Left ventricle myocardium inferior (tissue), 1 donor: ENCODE results near the gene RRAGD. TPM values are rescaled to one million over a fixed set of nuclear protein-coding genes. Genes with fewer than 3 reads are reported as not detected.

Experiments used
- DNase-seq: peaks from one replicate; pipeline ENCODE4 v3.0.0-alpha.2; 2020
- H3K27ac ChIP-seq: fragments of 200-600 bp; replicated peaks from 2 replicates; pipeline ENCODE4 v1.8.0; 2021
- H3K27me3 ChIP-seq: fragments of 200-600 bp; 2 replicates; pipeline ENCODE4 v1.8.0; 2021; ENCODE audit warnings: low read depth
- H3K36me3 ChIP-seq: fragments of 200-600 bp; 2 replicates; pipeline ENCODE4 v1.8.0; 2021
- H3K4me1 ChIP-seq: fragments of 200-600 bp; 2 replicates; pipeline ENCODE4 v1.8.0; 2021
- H3K4me3 ChIP-seq: fragments of 200-600 bp; 2 replicates; pipeline ENCODE4 v1.8.0; 2021; ENCODE audit warnings: mild to moderate bottlenecking, moderate library complexity
- H3K9me3 ChIP-seq: fragments of 200-600 bp; replicated peaks from 2 replicates; pipeline ENCODE4 v1.8.0; 2021
- CTCF ChIP-seq: fragments of 200-600 bp; IDR thresholded peaks from 2 replicates; pipeline ENCODE4 v1.8.0; 2021; ENCODE audit warnings: antibody characterized with exemption, mild to moderate bottlenecking, borderline replicate concordance
- intact Hi-C: fragments of 100-400 bp; cut with micrococcal nuclease; formaldehyde crosslinking; loops from one replicate; pipeline ENCODE4 v1.11.0; 2022
- total RNA-seq: library from RNA; stranded (reverse); fragmentation: NEBNext Ultra II Directional; extraction: Animal tissue kit (Norgen Biotek cat#: 25700); gene quantifications from one replicate; pipeline ENCODE4 v1.2.1, GENCODE V29; 2021
- donor health status: DM: no; HTN: yes; CAD: no; lungs with severe emphysema.

Gene RRAGD
- total RNA-seq, 1 donor from 2014 or later, result 123 TPM

DNA sequence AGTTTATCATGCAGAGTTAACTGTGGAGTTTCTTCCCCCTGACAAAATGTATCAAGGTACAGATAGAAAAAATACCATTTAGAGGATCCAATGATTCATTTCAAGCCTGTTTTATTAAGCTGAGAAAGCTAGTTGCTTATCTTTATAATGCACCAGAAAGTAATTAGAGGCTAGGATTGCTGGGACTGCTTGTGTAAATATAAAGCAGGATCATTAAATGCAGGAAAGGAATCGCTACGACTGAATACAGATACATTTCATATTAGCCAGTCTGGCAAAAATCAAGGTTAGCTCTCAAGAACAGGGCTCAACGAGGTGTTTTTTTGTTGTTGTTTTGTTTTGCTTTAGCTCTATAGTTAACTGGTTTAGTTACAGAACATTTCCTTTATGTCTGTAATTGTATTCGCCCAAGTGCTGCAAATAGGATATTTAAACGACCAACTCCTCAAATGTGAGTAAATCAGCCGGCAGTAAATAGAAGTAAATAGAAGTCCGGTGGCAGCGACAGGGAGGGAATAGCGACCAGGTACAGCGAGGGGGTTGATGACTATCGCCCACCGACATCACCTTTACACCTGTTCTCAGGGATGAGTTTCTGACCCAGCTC, 60.3 kb downstream of the RRAGD start:
- Histone ChIP-seq H3K9me3 (no peaks in the 10 kb centered on the region), H3K27me3 (no peaks in the 10 kb centered on the region), H3K27ac (peak overlapping the region; percentile 99), H3K4me3 (peak overlapping the region; percentile 96), H3K4me1 (peaks cover 57% of the 10 kb centered on the region), H3K36me3 (peaks cover 4% of the 10 kb centered on the region)
- no peak for TF ChIP-seq CTCF
- DNase-seq, result no peak
- intact Hi-C loops, result no loop called here

DNA sequence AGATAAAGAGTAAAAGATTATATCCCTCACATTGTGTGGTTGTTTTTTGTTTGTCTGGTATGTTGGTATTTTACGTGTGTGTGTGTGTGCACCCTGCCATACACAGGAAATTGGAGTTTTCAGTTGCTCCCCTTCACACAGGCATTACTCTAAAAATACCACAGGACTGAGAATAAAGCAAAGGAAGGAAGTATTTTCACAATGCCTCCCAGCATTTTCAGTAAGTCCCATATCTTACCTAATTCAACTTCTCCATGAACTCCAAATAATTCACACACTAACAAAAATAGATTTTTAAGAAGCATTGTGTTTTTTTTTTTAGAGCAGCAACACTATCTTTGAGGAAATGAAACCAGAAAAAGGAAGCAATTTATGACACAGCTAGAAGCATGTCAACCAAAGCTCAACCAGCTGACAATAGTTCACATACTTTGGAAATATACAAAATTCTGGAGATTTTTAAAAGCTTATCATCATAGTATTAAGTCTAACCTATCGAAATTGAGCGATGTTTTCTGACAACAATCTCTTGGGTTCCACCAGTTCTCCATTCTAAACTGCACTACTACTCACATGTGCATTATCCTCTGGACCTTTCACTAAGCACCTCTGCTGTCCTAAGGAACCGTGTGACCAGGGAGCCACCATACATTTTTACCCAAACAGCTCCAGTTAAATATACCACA, 61.6 kb downstream of the RRAGD start:
- H3K36me3 ChIP-seq, result peaks cover 4% of the 10 kb centered on the region
- no peaks in the 10 kb centered on the region for H3K9me3 ChIP-seq
- no peak for TF ChIP-seq CTCF
- H3K27me3 ChIP-seq, result no peaks in the 10 kb centered on the region
- H3K27ac ChIP-seq, result peak overlapping the region; percentile 99
- DNase-seq, result no peak
- intact Hi-C loops, result no loop called here
- H3K4me1 ChIP-seq, result peaks cover 69% of the 10 kb centered on the region
- peak overlapping the region; percentile 96 for H3K4me3 ChIP-seq

DNA sequence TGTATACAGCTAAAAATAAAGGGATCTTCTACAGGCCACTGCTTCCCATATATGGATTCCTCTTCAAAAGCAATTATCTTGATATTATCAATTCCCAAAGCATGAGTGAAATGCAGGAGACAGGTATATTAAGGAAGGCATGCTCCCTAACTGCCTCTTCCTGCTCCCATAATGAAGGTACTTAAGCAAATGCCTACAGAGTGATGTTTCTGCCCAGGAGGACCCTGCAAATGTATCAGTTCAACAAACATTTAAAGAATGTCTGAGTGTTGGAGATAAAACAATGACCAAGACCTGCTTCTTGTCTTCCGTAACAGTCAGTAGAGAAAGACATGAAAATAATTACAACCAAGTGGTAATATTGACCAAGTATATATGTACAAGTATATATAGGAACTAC, 63.7 kb downstream of the RRAGD start:
- H3K4me1 ChIP-seq, result peaks cover 84% of the 10 kb centered on the region
- H3K36me3 ChIP-seq, result peaks cover 4% of the 10 kb centered on the region
- TF ChIP-seq CTCF, result no peak
- H3K4me3 ChIP-seq, result no peak overlapping the region
- H3K27ac ChIP-seq, result peak overlapping the region; percentile 99
- intact Hi-C loops, result no loop called here
- no peak for DNase-seq
- H3K9me3 ChIP-seq, result no peaks in the 10 kb centered on the region
- no peaks in the 10 kb centered on the region for H3K27me3 ChIP-seq

- H3K27ac ChIP-seq, result peak overlapping the region; percentile 99
- H3K4me1 ChIP-seq, result peaks cover 84% of the 10 kb centered on the region
- no peak overlapping the region for H3K4me3 ChIP-seq
- TF ChIP-seq CTCF, result no peak
- no peaks in the 10 kb centered on the region for H3K9me3 ChIP-seq
- intact Hi-C loops, result no loop called here
- H3K36me3 ChIP-seq, result peaks cover 4% of the 10 kb centered on the region
- DNase-seq, result peak; percentile 22
- H3K27me3 ChIP-seq, result no peaks in the 10 kb centered on the region
Observed at GRCh38 chr6:89347825-89348224, 64.2 kb downstream of the RRAGD start.

DNA sequence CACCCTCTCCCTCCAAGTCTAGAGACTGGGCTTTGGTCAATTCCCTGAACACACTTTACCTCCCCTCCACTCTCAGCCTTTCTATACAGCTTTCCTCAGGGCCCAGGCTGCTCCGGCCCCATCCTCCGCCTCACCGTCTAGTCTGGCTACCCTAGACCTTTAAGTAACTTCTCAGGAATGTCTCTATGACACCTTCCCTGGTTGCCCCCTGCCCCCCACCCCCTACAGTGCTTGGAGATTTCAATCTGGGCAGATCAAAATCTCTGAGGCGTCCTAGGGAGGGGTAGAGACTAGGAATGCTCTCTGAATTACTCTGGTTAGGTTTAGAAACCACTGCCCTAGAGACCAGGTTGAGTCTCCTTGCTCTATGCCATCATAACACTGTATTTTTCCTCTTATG, 65.6 kb downstream of the RRAGD start:
- no peak for TF ChIP-seq CTCF
- Histone ChIP-seq H3K4me3 (no peak overlapping the region), H3K27me3 (no peaks in the 10 kb centered on the region), H3K36me3 (peaks cover 16% of the 10 kb centered on the region), H3K27ac (no peak overlapping the region), H3K9me3 (no peaks in the 10 kb centered on the region), H3K4me1 (peaks cover 73% of the 10 kb centered on the region)
- no peak for DNase-seq
- intact Hi-C loops, result no loop called here
